OCI-LY1 (cell line): Measurements from ENCODE around the gene PCDHGA12.
A peak's percentile ranks its signal among the peaks of the same experiment; 100 is the strongest.

Source experiments
- H2AFZ ChIP-seq: fragments of 200-600 bp; sonication (generic), shearing (Covaris generic); 2 replicates; pipeline ENCODE4 v1.6.0; 2014; ENCODE audit warnings: antibody characterized with exemption, mild to moderate bottlenecking, low read length
- H3F3A ChIP-seq: fragments of 200-600 bp; sonication (generic), shearing (Covaris generic); 2 replicates; pipeline ENCODE4 v1.6.0; 2014; ENCODE audit warnings: mild to moderate bottlenecking, antibody characterized with exemption, low read length, moderate library complexity; ENCODE audit not compliant: insufficient read depth
- H3K27ac ChIP-seq: fragments of 200-600 bp; sonication (generic); 2 replicates; pipeline ENCODE4 v1.5.1; 2014; ENCODE audit warnings: low read length, mixed run types, mild to moderate bottlenecking, low read depth; ENCODE audit not compliant: poor library complexity, severe bottlenecking
- H3K27me3 ChIP-seq: fragments of 200-600 bp; sonication (generic); 2 replicates; pipeline ENCODE4 v1.6.0; 2014; ENCODE audit warnings: antibody characterized with exemption, mild to moderate bottlenecking, low read length, moderate library complexity; ENCODE audit not compliant: insufficient read depth
- H3K36me3 ChIP-seq: fragments of 200-600 bp; sonication (generic); 2 replicates; pipeline ENCODE4 v1.6.1; 2014; ENCODE audit warnings: mild to moderate bottlenecking, antibody characterized with exemption, low read length, moderate library complexity, mixed read lengths; ENCODE audit not compliant: insufficient read depth
- H3K4me1 ChIP-seq: fragments of 200-600 bp; sonication (generic); 2 replicates; pipeline ENCODE4 v1.5.1; 2014; ENCODE audit warnings: mild to moderate bottlenecking, low read length, moderate library complexity; ENCODE audit not compliant: insufficient read depth, severe bottlenecking
- H3K4me2 ChIP-seq: fragments of 200-600 bp; sonication (generic), shearing (Covaris generic); 2 replicates; pipeline ENCODE4 v1.6.1; 2014; ENCODE audit warnings: low read length
- H3K4me3 ChIP-seq: fragments of 200-600 bp; sonication (generic); 2 replicates; pipeline ENCODE4 v1.5.1; 2014; ENCODE audit warnings: low read length, low read depth, mild to moderate bottlenecking, mixed read lengths; ENCODE audit not compliant: poor library complexity, severe bottlenecking
- H3K79me2 ChIP-seq: fragments of 200-600 bp; shearing (Covaris generic); 2 replicates; pipeline ENCODE4 v1.6.1; 2016; ENCODE audit warnings: mixed run types, low read length, mixed read lengths; ENCODE audit not compliant: insufficient read depth
- H3K9ac ChIP-seq: fragments of 200-600 bp; sonication (generic), shearing (Covaris generic); 2 replicates; pipeline ENCODE4 v1.6.1; 2014; ENCODE audit warnings: mild to moderate bottlenecking, low read length, mixed read lengths
- H3K9me2 ChIP-seq: fragments of 200-600 bp; sonication (generic), shearing (Covaris generic); 2 replicates; pipeline ENCODE4 v1.6.1; 2014; ENCODE audit warnings: low read depth, mild to moderate bottlenecking, low read length, mixed read lengths
- H3K9me3 ChIP-seq: fragments of 200-600 bp; shearing (Covaris generic); 2 replicates; pipeline ENCODE4 v1.6.1; 2014; ENCODE audit warnings: low read length, mixed read lengths
- H4K20me1 ChIP-seq: fragments of 200-600 bp; sonication (generic), shearing (Covaris generic); 2 replicates; pipeline ENCODE4 v1.6.0; 2016; ENCODE audit warnings: mild to moderate bottlenecking, low read length; ENCODE audit not compliant: insufficient read depth
- EZH2 ChIP-seq: fragments of 200-600 bp; sonication (generic), shearing (Covaris generic); IDR thresholded peaks from 2 replicates; pipeline ENCODE4 v1.8.0; 2017; ENCODE audit warnings: borderline replicate concordance, mixed run types, mild to moderate bottlenecking, antibody characterized with exemption, low read length, moderate library complexity, mixed read lengths
- TF ChIP-seq, protein P1 (sequence below): fragments of 200-600 bp; sonication (generic), shearing (Covaris generic); IDR thresholded peaks from 2 replicates; pipeline ENCODE4 v1.5.1; 2017; ENCODE audit warnings: mild to moderate bottlenecking, antibody characterized with exemption, low read length, moderate library complexity, mixed read lengths

PCDHGA12 gene

DNA sequence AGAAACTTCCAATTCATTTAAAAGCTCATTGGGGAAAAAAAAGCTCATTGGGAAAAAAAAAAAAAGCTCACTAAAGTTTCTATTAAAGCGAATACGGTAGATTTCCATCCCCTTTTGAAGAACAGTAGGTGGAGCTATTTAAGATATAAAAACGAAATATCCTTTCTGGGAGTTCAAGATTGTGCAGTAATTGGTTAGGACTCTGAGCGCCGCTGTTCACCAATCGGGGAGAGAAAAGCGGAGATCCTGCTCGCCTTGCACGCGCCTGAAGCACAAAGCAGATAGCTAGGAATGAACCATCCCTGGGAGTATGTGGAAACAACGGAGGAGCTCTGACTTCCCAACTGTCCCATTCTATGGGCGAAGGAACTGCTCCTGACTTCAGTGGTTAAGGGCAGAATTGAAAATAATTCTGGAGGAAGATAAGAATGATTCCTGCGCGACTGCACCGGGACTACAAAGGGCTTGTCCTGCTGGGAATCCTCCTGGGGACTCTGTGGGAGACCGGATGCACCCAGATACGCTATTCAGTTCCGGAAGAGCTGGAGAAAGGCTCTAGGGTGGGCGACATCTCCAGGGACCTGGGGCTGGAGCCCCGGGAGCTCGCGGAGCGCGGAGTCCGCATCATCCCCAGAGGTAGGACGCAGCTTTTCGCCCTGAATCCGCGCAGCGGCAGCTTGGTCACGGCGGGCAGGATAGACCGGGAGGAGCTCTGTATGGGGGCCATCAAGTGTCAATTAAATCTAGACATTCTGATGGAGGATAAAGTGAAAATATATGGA lies at the start of gene PCDHGA12:
Gene PCDHGA12 (plus strand): TSS at position 176 of the 782 bp plus-strand sequence. CDS start 253 bp downstream, at position 429.
- H4K20me1 ChIP-seq, result no peaks in the 10 kb centered on the region
- H3K9me3 ChIP-seq, result 0 out of 2 replicates have a peak, but pooled peaks cover 4% of the 10 kb centered on the region
- peak within 1 kb of the TSS; percentile 74 for H3K4me3 ChIP-seq
- H3K36me3 ChIP-seq, result no peaks in the 10 kb centered on the region
- peak within 1 kb of the TSS; percentile 74; the same call in 1 of the 2 replicates for H2AFZ ChIP-seq
- H3F3A ChIP-seq, result no peaks in the 10 kb centered on the region
- H3K4me2 ChIP-seq, result peak within 1 kb of the TSS; percentile 90
- H3K9ac ChIP-seq, result peak within 1 kb of the TSS; percentile 68
- TF ChIP-seq EZH2, result no peak
- TF ChIP-seq, protein P1, sequence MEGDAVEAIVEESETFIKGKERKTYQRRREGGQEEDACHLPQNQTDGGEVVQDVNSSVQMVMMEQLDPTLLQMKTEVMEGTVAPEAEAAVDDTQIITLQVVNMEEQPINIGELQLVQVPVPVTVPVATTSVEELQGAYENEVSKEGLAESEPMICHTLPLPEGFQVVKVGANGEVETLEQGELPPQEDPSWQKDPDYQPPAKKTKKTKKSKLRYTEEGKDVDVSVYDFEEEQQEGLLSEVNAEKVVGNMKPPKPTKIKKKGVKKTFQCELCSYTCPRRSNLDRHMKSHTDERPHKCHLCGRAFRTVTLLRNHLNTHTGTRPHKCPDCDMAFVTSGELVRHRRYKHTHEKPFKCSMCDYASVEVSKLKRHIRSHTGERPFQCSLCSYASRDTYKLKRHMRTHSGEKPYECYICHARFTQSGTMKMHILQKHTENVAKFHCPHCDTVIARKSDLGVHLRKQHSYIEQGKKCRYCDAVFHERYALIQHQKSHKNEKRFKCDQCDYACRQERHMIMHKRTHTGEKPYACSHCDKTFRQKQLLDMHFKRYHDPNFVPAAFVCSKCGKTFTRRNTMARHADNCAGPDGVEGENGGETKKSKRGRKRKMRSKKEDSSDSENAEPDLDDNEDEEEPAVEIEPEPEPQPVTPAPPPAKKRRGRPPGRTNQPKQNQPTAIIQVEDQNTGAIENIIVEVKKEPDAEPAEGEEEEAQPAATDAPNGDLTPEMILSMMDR, result peak; percentile 67
- H3K4me1 ChIP-seq, result peaks cover 6% of the 10 kb centered on the region
- no peaks in the 10 kb centered on the region for H3K79me2 ChIP-seq
- no peak within 1 kb of the TSS for H3K27ac ChIP-seq
- no peaks in the 10 kb centered on the region for H3K27me3 ChIP-seq
- H3K9me2 ChIP-seq, result no peaks in the 10 kb centered on the region

DNA sequence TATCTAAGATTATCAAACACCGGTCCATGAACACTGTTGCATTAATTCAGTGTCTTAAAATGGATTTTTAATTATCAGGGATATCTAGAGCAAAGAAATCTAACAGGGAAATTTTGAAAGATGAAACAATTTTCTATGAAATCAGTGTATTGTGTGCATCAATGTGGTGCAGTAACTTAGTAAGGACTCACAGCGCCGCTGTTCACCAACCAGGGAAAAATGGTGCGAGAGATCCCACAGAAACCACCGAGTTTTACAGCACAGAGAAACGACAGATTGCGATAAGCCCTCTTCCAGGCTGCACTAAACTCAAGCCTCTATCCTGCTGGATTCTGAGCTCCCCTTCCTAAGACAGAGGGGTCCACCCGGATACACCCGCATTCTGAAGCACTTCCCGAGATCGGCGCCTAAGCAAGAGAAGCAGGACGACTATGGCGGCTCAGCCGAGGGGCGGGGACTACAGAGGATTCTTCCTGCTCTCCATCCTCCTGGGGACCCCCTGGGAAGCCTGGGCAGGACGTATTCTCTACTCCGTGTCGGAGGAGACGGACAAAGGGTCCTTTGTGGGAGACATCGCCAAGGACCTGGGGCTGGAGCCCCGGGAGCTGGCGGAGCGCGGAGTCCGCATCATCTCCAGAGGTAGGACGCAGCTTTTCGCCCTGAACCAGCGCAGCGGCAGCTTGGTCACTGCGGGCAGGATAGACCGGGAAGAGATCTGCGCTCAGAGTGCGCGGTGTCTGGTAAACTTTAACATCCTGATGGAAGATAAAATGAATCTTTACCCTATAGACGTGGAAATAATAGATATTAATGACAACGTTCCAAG lies 47.6 kb upstream of the PCDHGA12 start, which contains the start of gene PCDHGA7:
Gene PCDHGA7 (plus strand): TSS at position 274 of the 826 bp plus-strand sequence. CDS start 158 bp downstream, at position 432.
- TF ChIP-seq, protein P1, result no peak
- no peak for TF ChIP-seq EZH2
- no peaks in the 10 kb centered on the region for H4K20me1 ChIP-seq
- no peaks in the 10 kb centered on the region for H3K27me3 ChIP-seq
- H3F3A ChIP-seq, result no peaks in the 10 kb centered on the region
- H3K27ac ChIP-seq, result no peak within 1 kb of the TSS
- H3K36me3 ChIP-seq, result no peaks in the 10 kb centered on the region
- no peaks in the 10 kb centered on the region for H3K9me2 ChIP-seq
- H3K4me1 ChIP-seq, result no peaks in the 10 kb centered on the region
- no peaks in the 10 kb centered on the region for H3K79me2 ChIP-seq
- no peak within 1 kb of the TSS for H3K9ac ChIP-seq
- H3K4me3 ChIP-seq, result no peak within 1 kb of the TSS
- H3K9me3 ChIP-seq, result peaks cover 9% of the 10 kb centered on the region
- H3K4me2 ChIP-seq, result no peak within 1 kb of the TSS
- H2AFZ ChIP-seq, result no peak within 1 kb of the TSS

DNA sequence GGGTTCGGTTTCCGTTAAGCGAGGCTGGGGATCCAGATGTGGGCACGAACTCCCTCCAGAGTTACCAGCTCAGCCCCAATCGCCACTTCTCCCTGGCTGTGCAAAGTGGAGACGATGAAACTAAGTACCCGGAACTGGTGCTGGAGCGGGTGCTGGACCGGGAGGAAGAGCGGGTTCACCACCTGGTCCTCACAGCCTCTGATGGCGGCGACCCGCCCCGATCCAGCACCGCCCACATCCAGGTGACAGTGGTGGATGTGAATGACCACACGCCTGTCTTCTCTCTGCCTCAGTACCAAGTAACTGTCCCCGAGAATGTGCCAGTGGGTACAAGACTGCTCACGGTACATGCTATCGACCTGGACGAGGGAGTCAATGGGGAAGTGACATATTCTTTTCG lies 47.0 kb upstream of the PCDHGA12 start:
- H3K9me3 ChIP-seq, result peaks cover 9% of the 10 kb centered on the region
- no peak overlapping the region for H2AFZ ChIP-seq
- H3K36me3 ChIP-seq, result no peaks in the 10 kb centered on the region
- H3K27ac ChIP-seq, result no peak overlapping the region
- H3K4me2 ChIP-seq, result no peak overlapping the region
- no peaks in the 10 kb centered on the region for H4K20me1 ChIP-seq
- no peaks in the 10 kb centered on the region for H3K4me1 ChIP-seq
- H3K4me3 ChIP-seq, result no peak overlapping the region
- H3K79me2 ChIP-seq, result no peaks in the 10 kb centered on the region
- no peaks in the 10 kb centered on the region for H3F3A ChIP-seq
- H3K9me2 ChIP-seq, result no peaks in the 10 kb centered on the region
- H3K9ac ChIP-seq, result no peak overlapping the region
- TF ChIP-seq, protein P1, result no peak
- TF ChIP-seq EZH2, result no peak
- no peaks in the 10 kb centered on the region for H3K27me3 ChIP-seq
